CD1c-positive myeloid dendritic cell (primary cell): ENCODE results near the gene CDK11B.
"Not testable (repeated sequence)": the region's sequence is repeated elsewhere in the genome, so short reads cannot be mapped to it uniquely, and the experiment has no call there.

Experiments
- DNase-seq: peaks from one replicate; pipeline ENCODE4 v3.0.0-alpha.2; 2016; ENCODE audit errors: extremely low spot score

CDK11B gene

DNA sequence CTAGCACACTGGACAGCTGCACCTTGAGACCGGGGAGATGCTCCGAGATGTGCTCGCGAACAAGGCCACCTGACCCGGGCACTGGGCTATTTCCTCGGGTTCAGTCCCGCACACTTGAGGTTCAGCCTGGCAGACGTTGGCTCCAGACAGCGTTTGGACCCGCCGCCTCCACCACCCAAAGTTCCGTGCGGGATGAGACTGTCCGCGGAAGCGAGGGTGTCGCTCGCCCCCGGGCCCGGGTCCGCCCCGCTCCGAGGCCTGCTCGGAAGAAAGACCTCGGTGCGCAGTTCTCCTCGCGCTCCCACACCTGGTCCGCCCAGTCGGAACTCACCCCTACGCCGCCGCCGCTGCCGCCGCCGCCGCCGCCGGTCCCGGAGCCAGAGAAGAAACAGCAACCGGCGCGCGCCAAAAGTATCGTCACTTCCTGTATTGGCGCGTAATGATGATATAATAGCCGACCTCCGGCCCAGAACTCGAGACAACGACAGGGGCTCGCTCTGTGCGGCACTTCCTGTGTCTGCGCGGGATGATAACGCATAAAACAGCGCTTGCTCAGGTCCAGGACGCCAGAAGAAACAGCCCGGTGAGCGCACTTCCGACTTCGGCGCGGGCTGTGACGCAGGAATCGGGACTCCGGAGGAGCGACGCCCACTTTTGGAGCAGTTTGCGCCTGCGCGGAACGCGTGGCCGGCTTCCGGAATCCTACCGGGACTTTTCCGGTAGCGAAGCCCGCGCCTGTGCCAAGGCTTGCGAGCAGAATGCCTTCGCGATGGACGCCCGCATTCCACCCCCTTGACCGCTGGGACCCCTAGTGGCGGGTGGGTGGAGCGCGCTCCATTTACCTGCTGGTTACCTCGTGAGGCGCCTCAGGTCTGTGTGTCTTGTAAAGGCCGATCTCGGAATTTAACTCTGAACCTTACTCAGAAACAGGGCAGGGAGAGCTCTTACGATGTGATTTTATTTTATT is at the start of gene CDK11B:
CDK11B (minus strand) TSS at position 422 of the 967 bp plus-strand sequence. CDS start 1,519 bp downstream, outside the sequence.
- DNase-seq, result peak; percentile 99

DNA sequence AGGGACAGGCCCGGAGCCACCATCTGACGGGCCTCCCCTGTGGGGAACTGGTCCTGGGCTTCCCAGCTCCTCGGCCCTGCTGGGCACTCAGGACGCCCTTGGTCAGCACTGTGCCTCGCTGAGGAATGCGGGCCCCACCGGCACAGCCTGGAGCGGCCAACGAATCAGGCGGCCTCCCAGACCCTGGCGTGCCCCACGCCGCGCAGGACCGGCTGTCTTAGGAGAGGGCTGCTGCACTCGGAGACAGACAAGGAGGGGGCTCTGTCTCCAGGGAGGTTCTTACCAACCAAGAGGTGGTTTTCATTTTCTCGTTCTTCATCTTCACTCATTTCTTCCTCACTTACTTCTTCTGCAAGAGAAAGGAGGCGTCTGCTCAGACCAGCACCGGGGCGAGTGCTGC is 49.1 kb upstream of the CDK11B start:
- DNase-seq, result not testable (repeated sequence)

DNA sequence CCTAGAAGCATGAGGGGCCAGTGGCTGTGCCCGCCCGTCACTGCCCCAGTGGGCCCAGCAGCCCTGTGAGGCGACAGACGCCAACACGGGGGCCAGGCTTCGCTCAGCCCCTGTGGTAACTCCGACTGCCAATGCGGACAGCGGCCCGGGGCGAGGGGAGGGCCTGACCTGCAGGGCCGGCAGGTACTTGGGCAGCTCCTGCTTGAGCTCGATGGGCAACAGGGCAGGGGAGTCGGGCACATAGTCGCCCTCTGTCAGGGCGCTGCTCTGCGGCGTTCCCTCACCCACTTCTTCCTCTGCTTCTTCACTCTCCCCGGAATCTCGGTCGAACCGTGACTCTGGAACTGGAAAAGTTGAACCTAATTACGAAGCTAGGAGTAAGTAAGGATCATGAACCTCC is 48.4 kb upstream of the CDK11B start:
- not testable (repeated sequence) for DNase-seq

- not testable (repeated sequence) for DNase-seq
Observed at GRCh38 chr1:1705623-1706022, 46.8 kb upstream of the CDK11B start.

DNA sequence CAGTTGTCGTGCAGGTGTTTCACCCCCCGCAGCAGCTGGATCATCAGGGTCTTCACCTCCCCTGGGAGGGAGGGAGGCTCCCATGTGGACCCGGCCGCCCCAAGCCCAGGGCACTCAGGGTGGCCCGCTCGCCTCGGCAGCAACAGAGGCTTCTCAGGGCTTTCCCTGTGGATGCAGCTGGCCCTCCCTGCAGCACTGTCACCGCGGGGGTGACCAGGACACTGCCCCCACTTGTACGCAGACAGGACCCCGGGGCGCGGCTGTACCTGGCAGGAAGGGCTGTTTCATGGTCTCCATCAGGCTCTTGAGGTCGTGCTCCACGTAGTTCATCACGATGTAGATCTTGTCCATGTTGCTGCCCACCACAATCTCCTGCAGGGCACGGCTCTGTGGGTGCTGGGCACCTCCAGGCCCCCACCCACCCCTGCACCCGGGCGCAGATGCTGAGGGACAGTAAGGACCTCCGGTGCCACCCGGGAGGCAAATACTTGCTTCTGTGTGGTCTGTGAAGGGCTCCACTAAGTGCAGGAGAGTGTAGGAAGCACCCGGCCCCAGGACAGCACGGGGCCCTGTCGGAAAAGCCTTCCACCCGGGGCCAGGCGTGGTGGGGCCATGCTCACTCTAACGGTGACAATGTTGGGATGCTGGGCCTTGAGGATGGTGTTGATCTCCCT is 45.6 kb upstream of the CDK11B start:
- not testable (repeated sequence) for DNase-seq

DNA sequence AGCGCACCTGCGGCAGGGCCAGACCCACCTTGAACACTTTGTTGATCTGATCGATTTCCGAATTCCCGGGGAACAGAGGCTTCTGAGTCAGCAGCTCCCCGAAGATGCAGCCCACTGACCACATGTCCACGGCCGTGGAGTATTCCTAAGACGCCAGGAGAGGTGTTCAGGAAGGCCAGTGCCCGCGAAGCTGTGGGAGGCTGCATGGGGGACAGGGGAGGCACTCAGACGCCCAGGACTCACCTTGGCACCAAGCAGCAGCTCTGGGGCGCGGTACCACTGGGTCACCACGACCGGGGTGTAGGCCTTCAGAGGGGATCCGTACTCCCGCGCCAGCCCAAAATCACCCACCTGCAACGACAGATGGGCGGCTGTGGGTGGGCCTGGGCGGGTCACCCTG is 45.0 kb upstream of the CDK11B start:
- DNase-seq, result no peak

GRCh38 chr1:1702506-1702905 is 43.7 kb upstream of the CDK11B start:
- DNase-seq, result not testable (repeated sequence)

DNA sequence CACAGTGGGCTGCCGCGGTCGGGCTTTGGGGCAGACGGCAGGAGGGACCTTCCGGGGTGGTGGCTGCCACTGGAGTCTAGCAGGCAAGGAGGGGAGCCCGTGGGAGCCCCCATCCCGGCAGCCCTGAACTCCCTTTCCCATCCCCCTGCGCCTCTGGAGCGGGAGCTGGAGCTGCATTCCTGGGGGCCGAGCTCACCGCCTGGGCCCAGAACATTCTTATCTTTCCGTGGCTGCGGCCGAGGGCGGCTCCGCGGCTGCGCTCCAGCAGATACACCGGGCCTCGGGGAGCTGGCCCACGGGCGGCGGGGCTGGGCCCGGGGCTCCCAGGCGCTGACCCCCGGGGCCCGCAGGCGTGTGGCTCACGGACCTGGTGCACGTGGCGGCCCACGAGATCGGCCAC is 41.8 kb upstream of the CDK11B start:
- DNase-seq, result not testable (repeated sequence)

- DNase-seq, result not testable (repeated sequence)
Observed at GRCh38 chr1:1700067-1700466, 41.3 kb upstream of the CDK11B start.

DNA sequence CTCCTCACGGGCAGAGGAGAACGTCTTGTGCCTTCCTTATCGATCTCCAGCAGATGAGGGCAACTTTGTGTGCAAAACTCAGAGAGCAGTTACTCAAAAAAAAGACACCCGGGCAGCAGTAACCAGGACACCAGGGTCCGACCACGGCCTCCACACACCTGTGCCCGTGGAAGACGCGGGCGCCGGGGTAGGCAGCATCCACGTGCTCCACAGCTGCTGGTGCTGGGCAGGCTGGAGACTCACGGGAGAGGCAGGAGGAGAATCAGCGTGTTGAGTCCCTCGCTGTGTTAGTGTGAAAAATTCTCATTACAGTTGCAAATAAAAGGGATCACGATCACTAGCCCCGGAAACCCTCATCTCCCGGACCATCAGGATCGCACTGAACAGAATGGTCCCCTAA is 40.3 kb upstream of the CDK11B start:
- DNase-seq, result not testable (repeated sequence)

GRCh38 chr1:1697358-1698183 is 38.8 kb upstream of the CDK11B start:
- not testable (repeated sequence) for DNase-seq

GRCh38 chr1:1696431-1697357 is 37.9 kb upstream of the CDK11B start:
- not testable (repeated sequence) for DNase-seq

GRCh38 chr1:1692714-1693647 is 34.2 kb upstream of the CDK11B start, which contains the start of gene SLC35E2B:
SLC35E2B (minus strand) TSS chr1:1692795; CDS start chr1:1676699, 16,096 bp downstream.
- peak; percentile 95 for DNase-seq

GRCh38 chr1:1692324-1692713 is 33.5 kb upstream of the CDK11B start:
- peak; percentile 69 for DNase-seq

DNA sequence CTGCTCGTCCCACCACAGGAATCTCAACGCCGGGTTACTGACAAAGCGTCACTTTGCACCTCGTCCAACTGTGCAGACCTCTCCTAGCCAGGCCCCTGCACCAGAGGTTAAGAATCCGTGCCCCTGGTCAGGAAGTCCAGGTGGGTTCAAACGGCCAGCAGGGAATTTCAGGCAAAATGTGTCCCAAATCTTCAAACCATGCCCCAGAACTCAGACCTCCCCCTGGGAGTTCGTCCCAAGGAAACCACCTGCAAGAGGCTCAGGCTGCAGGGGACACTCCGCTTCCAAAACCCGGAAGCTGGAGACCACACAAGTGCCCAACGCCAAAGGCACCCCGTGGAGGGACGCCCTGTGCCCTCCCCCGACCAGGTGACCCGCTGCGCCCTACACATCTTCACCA is 32.6 kb upstream of the CDK11B start:
- not testable (repeated sequence) for DNase-seq

- DNase-seq, result not testable (repeated sequence)
Observed at GRCh38 chr1:1689526-1689925, 30.7 kb upstream of the CDK11B start.

- no peak for DNase-seq
Observed at GRCh38 chr1:1687846-1688245, 29.0 kb upstream of the CDK11B start.

DNA sequence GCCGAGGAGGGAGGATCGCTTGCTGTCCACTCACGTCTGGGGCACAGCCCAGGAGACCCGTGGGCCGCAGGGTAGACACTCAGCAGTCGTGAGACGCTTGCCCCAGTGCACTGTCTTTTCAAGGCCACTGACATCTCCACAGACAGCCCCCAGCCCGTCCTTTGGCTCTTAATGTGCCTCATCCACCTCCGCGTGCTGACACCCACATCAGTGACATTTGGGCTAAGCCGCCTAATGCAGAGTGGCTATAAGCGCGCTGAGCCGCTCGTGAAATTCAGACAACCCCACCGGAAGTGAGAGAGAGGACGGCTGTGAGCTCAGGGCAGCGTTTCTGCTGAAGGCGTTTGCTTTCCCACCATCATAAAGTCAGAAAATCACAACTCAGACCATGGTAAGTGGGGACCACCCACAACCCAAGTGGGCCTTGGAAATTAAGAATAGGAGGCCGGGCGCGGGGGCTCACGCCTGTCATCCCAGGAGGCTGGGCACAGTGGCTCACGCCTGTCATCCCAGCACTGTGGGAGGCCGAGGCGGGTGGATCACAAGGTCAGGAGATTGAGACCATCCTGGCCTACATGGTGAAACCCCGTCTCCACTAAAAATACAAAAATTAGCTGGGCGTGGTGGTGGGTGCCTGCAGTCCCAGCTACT is 25.4 kb upstream of the CDK11B start:
- no peak for DNase-seq
